Activated CD4-positive, alpha-beta T cell treated with anti-CD3 and anti-CD28 coated beads for 1 hour (primary cell): Measurements from ENCODE around the gene ATP8B1.

Experiments
- DNase-seq: peaks from one replicate; pipeline ENCODE4 v3.0.0-alpha.2; 2020

Gene ATP8B1

GRCh38 chr18:57816208-57816954, 13.3 kb upstream of the ATP8B1 start:
- no peak for DNase-seq

GRCh38 chr18:57814555-57814954, 11.4 kb upstream of the ATP8B1 start:
- no peak for DNase-seq

- DNase-seq: no peak
These were observed 10.1 kb upstream of the ATP8B1 start for GRCh38 chr18:57813245-57813644.

GRCh38 chr18:57812126-57812477, 9.0 kb upstream of the ATP8B1 start:
- no peak for DNase-seq

GRCh38 chr18:57811477-57812125, 8.5 kb upstream of the ATP8B1 start:
- DNase-seq: no peak

GRCh38 chr18:57809190-57809589, 6.1 kb upstream of the ATP8B1 start:
- no peak for DNase-seq

- no peak for DNase-seq
These were observed 4.4 kb upstream of the ATP8B1 start for GRCh38 chr18:57807336-57808117.

GRCh38 chr18:57806978-57807285, 3.8 kb upstream of the ATP8B1 start:
- DNase-seq: no peak

- no peak for DNase-seq
These were observed 3.3 kb upstream of the ATP8B1 start for GRCh38 chr18:57806201-57806977.

- no peak for DNase-seq
These were observed 2.0 kb upstream of the ATP8B1 start for GRCh38 chr18:57805117-57805516.

GRCh38 chr18:57804557-57804956, 1.4 kb upstream of the ATP8B1 start:
- no peak for DNase-seq

GRCh38 chr18:57802213-57803102, 657 bp downstream of the ATP8B1 start:
- DNase-seq: no peak

GRCh38 chr18:57801761-57802212, 1.3 kb downstream of the ATP8B1 start:
- DNase-seq: no peak

GRCh38 chr18:57801325-57801724, 1.8 kb downstream of the ATP8B1 start:
- DNase-seq: no peak

GRCh38 chr18:57798713-57799373, 4.3 kb downstream of the ATP8B1 start:
- DNase-seq: no peak

GRCh38 chr18:57797209-57797651, 5.9 kb downstream of the ATP8B1 start:
- DNase-seq: no peak

- no peak for DNase-seq
These were observed 8.0 kb downstream of the ATP8B1 start for GRCh38 chr18:57794951-57795728.

- DNase-seq: no peak
These were observed 9.7 kb downstream of the ATP8B1 start for GRCh38 chr18:57793302-57793986.

GRCh38 chr18:57792631-57793301, 10.3 kb downstream of the ATP8B1 start:
- DNase-seq: no peak
